HEK293 (cell line): ENCODE measurements around the gene DENND1A.

Experiments used
- CTCF ChIA-PET: fragments of 350-600 bp; formaldehyde crosslinking; extraction: SDS; loops from one replicate; lab custom pipeline; 2021; ENCODE audit warnings: antibody characterized with exemption; lab: Yijun Ruan, JAX
- POLR2A ChIA-PET: fragments of 300-600 bp; formaldehyde crosslinking; extraction: SDS; loops from one replicate; lab custom pipeline; 2020; ENCODE audit warnings: antibody characterized with exemption, inconsistent platforms; lab: Yijun Ruan, JAX
- H3K27ac ChIP-seq: fragments of 200-500 bp; sonication (Bioruptor generic); 2 replicates; pipeline ENCODE4 v1.5.1; 2014; ENCODE audit warnings: low read depth, low read length, control low read depth, inconsistent platforms; ENCODE audit errors: extremely low read depth
- H3K36me3 ChIP-seq, 2 experiments: fragments of 200-500 bp in 1 of 2; sonication (Bioruptor generic) in 1 of 2; 1 replicate in 1 of 2; 2 replicates in 1 of 2; pipeline ENCODE4 v1.5.1; 2014 to 2017; ENCODE audit warnings: inconsistent platforms in 2 of 2, low read length in 2 of 2; ENCODE audit not compliant: control insufficient read depth in 2 of 2, insufficient read depth in 1 of 2
- H3K4me1 ChIP-seq: fragments of 200-500 bp; sonication (Bioruptor generic); 2 replicates; pipeline ENCODE4 v1.5.1; 2014; ENCODE audit warnings: mild to moderate bottlenecking, low read length, inconsistent platforms; ENCODE audit not compliant: control insufficient read depth, insufficient read depth
- H3K4me3 ChIP-seq: 2 replicates; pipeline ENCODE4 v1.5.1; 2011; ENCODE audit warnings: low read depth, mild to moderate bottlenecking, control low read depth, low read length, moderate library complexity
- H3K9me3 ChIP-seq: fragments of 200-500 bp; sonication (Bioruptor generic); 2 replicates; pipeline ENCODE4 v1.5.1; 2014; ENCODE audit warnings: low read depth, low read length, inconsistent platforms; ENCODE audit not compliant: control insufficient read depth, insufficient read depth
- FEZF1 ChIP-seq: fragments of 450-650 bp; formaldehyde crosslinking; IDR thresholded peaks from 2 replicates; pipeline ENCODE4 v1.5.1; 2016; ENCODE audit warnings: missing biosample characterization, missing genetic modification characterization
- HOXA7 ChIP-seq: sonication (generic); formaldehyde crosslinking; IDR thresholded peaks from 2 replicates; pipeline ENCODE4 v1.8.1; 2022; ENCODE audit warnings: missing genetic modification reagents, borderline replicate concordance
- HOXD13 ChIP-seq: sonication (generic); formaldehyde crosslinking; IDR thresholded peaks from 2 replicates; pipeline ENCODE4 v1.8.0; 2022; ENCODE audit warnings: missing genetic modification reagents, borderline replicate concordance
- IKZF3 ChIP-seq: fragments of 450-650 bp; IDR thresholded peaks from 2 replicates; pipeline ENCODE4 v1.5.0; 2018; ENCODE audit warnings: missing biosample characterization, mild to moderate bottlenecking, missing genetic modification characterization, moderate library complexity
- MYNN ChIP-seq: fragments of 450-650 bp; formaldehyde crosslinking; IDR thresholded peaks from 2 replicates; pipeline ENCODE4 v1.5.1; 2016; ENCODE audit warnings: missing biosample characterization, missing genetic modification characterization, borderline replicate concordance
- PATZ1 ChIP-seq: fragments of 450-650 bp; formaldehyde crosslinking; IDR thresholded peaks from 2 replicates; pipeline ENCODE4 v1.5.1; 2016; ENCODE audit warnings: missing biosample characterization, missing genetic modification characterization
- PBX3 ChIP-seq: sonication (generic); formaldehyde crosslinking; IDR thresholded peaks from 2 replicates; pipeline ENCODE4 v1.8.1; 2022; ENCODE audit warnings: mild to moderate bottlenecking, moderate library complexity, missing genetic modification reagents
- ZBTB21 ChIP-seq: fragments of 450-650 bp; formaldehyde crosslinking; IDR thresholded peaks from 2 replicates; pipeline ENCODE4 v1.5.1; 2017; ENCODE audit warnings: missing biosample characterization, missing genetic modification characterization
- ZBTB6 ChIP-seq: fragments of 450-650 bp; formaldehyde crosslinking; IDR thresholded peaks from 2 replicates; pipeline ENCODE4 v1.5.1; 2017; ENCODE audit warnings: missing biosample characterization, missing genetic modification characterization
- ZEB2 ChIP-seq: fragments of 450-650 bp; formaldehyde crosslinking; IDR thresholded peaks from 2 replicates; pipeline ENCODE4 v1.5.1; 2016; ENCODE audit warnings: missing biosample characterization, missing genetic modification characterization
- ZNF138 ChIP-seq: fragments of 450-650 bp; formaldehyde crosslinking; IDR thresholded peaks from 2 replicates; pipeline ENCODE4 v1.5.1; 2016; ENCODE audit warnings: missing biosample characterization, missing genetic modification characterization, borderline replicate concordance
- ZNF148 ChIP-seq: fragments of 450-650 bp; formaldehyde crosslinking; IDR thresholded peaks from 2 replicates; pipeline ENCODE4 v1.5.0; 2017; ENCODE audit warnings: missing biosample characterization, missing genetic modification characterization, borderline replicate concordance
- ZNF157 ChIP-seq: fragments of 450-650 bp; formaldehyde crosslinking; IDR thresholded peaks from 2 replicates; pipeline ENCODE4 v1.5.1; 2016; ENCODE audit warnings: missing biosample characterization, missing genetic modification characterization
- ZNF16 ChIP-seq: fragments of 450-650 bp; formaldehyde crosslinking; IDR thresholded peaks from 2 replicates; pipeline ENCODE4 v1.5.1; 2016; ENCODE audit warnings: low read depth, missing biosample characterization, missing genetic modification characterization
- ZNF221 ChIP-seq: fragments of 450-650 bp; formaldehyde crosslinking; IDR thresholded peaks from 2 replicates; pipeline ENCODE4 v1.5.1; 2017; ENCODE audit warnings: missing biosample characterization, missing genetic modification characterization, borderline replicate concordance
- ZNF23 ChIP-seq: fragments of 450-650 bp; formaldehyde crosslinking; IDR thresholded peaks from 2 replicates; pipeline ENCODE4 v1.5.1; 2016; ENCODE audit warnings: missing biosample characterization, missing genetic modification characterization, borderline replicate concordance
- ZNF274 ChIP-seq, 2 experiments: fragments of 200-500 bp in 1 of 2; fragments of 450-650 bp in 1 of 2; sonication (Bioruptor generic) in 1 of 2; formaldehyde crosslinking in 1 of 2; IDR thresholded peaks; 2 replicates each; pipeline versions ENCODE4 v1.5.1 to v1.6.1; 2014 to 2016; ENCODE audit warnings: borderline replicate concordance in 1 of 2, inconsistent platforms in 1 of 2, low read length in 1 of 2, missing biosample characterization in 1 of 2, missing genetic modification characterization in 1 of 2
- ZNF341 ChIP-seq: fragments of 450-650 bp; formaldehyde crosslinking; IDR thresholded peaks from 2 replicates; pipeline ENCODE4; 2016; ENCODE audit warnings: low read depth, missing biosample characterization, missing genetic modification characterization
- ZNF426 ChIP-seq: fragments of 450-650 bp; formaldehyde crosslinking; IDR thresholded peaks from 2 replicates; pipeline ENCODE4 v1.5.1; 2017; ENCODE audit warnings: missing biosample characterization, missing genetic modification characterization, mild to moderate bottlenecking, inconsistent platforms, moderate library complexity
- ZNF548 ChIP-seq: fragments of 450-650 bp; formaldehyde crosslinking; IDR thresholded peaks from 2 replicates; pipeline ENCODE4 v1.5.1; 2016; ENCODE audit warnings: missing biosample characterization, missing genetic modification characterization
- ZNF549 ChIP-seq: fragments of 450-650 bp; IDR thresholded peaks from 2 replicates; pipeline ENCODE4 v1.5.1; 2018; ENCODE audit warnings: missing biosample characterization, missing genetic modification characterization, mild to moderate bottlenecking, inconsistent platforms, moderate library complexity
- ZNF677 ChIP-seq: fragments of 450-650 bp; IDR thresholded peaks from 2 replicates; pipeline ENCODE4 v1.5.0; 2018; ENCODE audit warnings: missing biosample characterization, mild to moderate bottlenecking, missing genetic modification characterization, moderate library complexity
- ZNF777 ChIP-seq: fragments of 450-650 bp; formaldehyde crosslinking; IDR thresholded peaks from 2 replicates; pipeline ENCODE4 v1.5.1; 2017; ENCODE audit warnings: missing biosample characterization, missing genetic modification characterization, borderline replicate concordance
- ZNF785 ChIP-seq: fragments of 450-650 bp; formaldehyde crosslinking; IDR thresholded peaks from 2 replicates; pipeline ENCODE4 v1.5.1; 2016; ENCODE audit warnings: missing biosample characterization, missing genetic modification characterization
- ZNF791 ChIP-seq: fragments of 450-650 bp; formaldehyde crosslinking; IDR thresholded peaks from 2 replicates; pipeline ENCODE4 v1.5.1; 2016; ENCODE audit warnings: missing biosample characterization, missing genetic modification characterization
- ZSCAN23 ChIP-seq: fragments of 450-650 bp; formaldehyde crosslinking; IDR thresholded peaks from 2 replicates; pipeline ENCODE4 v1.5.1; 2016; ENCODE audit warnings: missing biosample characterization, missing genetic modification characterization
- ZSCAN5A ChIP-seq: fragments of 450-650 bp; formaldehyde crosslinking; IDR thresholded peaks from 2 replicates; pipeline ENCODE4 v1.5.1; 2016; ENCODE audit warnings: missing biosample characterization, missing genetic modification characterization

DENND1A gene

GRCh38 chr9:123478160-123478559 lies 451.8 kb downstream of the DENND1A start:
- TF ChIP-seq FEZF1 (tag by site-specific recombination) (no peak), ZNF341 (tag by site-specific recombination) (no peak), IKZF3 (tag by site-specific recombination) (no peak), ZSCAN5A (tag by site-specific recombination) (no peak), ZNF157 (tag by site-specific recombination) (no peak), ZEB2 (tag by site-specific recombination) (no peak), ZNF221 (no peak), ZBTB21 (tag by site-specific recombination) (no peak), ZNF677 (tag by site-specific recombination) (no peak)
- Histone ChIP-seq H3K27ac (no peak overlapping the region), H3K4me1 (no peaks in the 10 kb centered on the region), H3K4me3 (no peak overlapping the region), H3K36me3 (no peaks in the 10 kb centered on the region), H3K9me3 (no peaks in the 10 kb centered on the region)
- POLR2A ChIA-PET = no interaction called here
- CTCF ChIA-PET = no interaction called here

- TF ChIP-seq FEZF1 (tag by site-specific recombination) (no peak), HOXA7 (CRISPR knock-in tag) (no peak), ZNF426 (tag by site-specific recombination) (no peak), ZNF785 (tag by site-specific recombination) (no peak), ZNF148 (tag by site-specific recombination) (no peak), ZNF138 (no peak), ZNF274 (IDR thresholded peaks at IDR 0.05; ENCODE audit: low read length) (no peak), ZNF274 (tag by site-specific recombination; IDR thresholded peaks at IDR 0.05; ENCODE audit: borderline replicate concordance) (no peak), ZNF549 (no peak), HOXD13 (CRISPR knock-in tag) (no peak), ZNF16 (no peak), PBX3 (CRISPR knock-in tag) (no peak), ZNF777 (tag by site-specific recombination) (no peak), ZNF791 (tag by site-specific recombination) (no peak), ZNF23 (tag by site-specific recombination) (no peak), PATZ1 (tag by site-specific recombination) (no peak), ZSCAN23 (tag by site-specific recombination) (no peak), ZBTB6 (no peak), ZNF548 (no peak), MYNN (tag by site-specific recombination) (no peak), ZNF677 (tag by site-specific recombination) (no peak)
- Histone ChIP-seq H3K9me3 (no peaks in the 10 kb centered on the region), H3K36me3 (no peaks in the 10 kb centered on the region), H3K4me1 (no peaks in the 10 kb centered on the region), H3K27ac (no peak overlapping the region), H3K4me3 (no peak overlapping the region)
- ChIA-PET CTCF (no interaction called here), POLR2A (interaction anchor here (0.7 kb wide), 1 partner anchor 139 kb away, joined by 3 read pairs; no protein-coding TSS in a partner anchor)
Observed at GRCh38 chr9:123475407-123475806, 454.5 kb downstream of the DENND1A start.
